CD4-positive, alpha-beta T cell (primary cell): Measurements from ENCODE around the gene GALNT18. TPM values are rescaled to one million over a fixed set of nuclear protein-coding genes. Genes with fewer than 3 reads are reported as not detected.

ENCODE experiments used
- ATAC-seq: fragments of 200-7000 bp; cut with Tn5 transposase; one replicate; pipeline ENCODE4 v1.10.0; 2022; ENCODE audit warnings: mild to moderate bottlenecking; ENCODE audit not compliant: poor library complexity
- CTCF ChIA-PET: fragments of 350-600 bp; sonication (Branson Sonifier 250); formaldehyde crosslinking; loops from one replicate; lab custom pipeline; 2021; ENCODE audit warnings: antibody characterized with exemption, inconsistent platforms; lab: Charles Lee
- POLR2A ChIA-PET: fragments of 350-600 bp; sonication (Branson Sonifier 250); formaldehyde crosslinking; loops from one replicate; lab custom pipeline; 2021; ENCODE audit warnings: antibody characterized with exemption, inconsistent platforms; lab: Charles Lee
- DNase-seq, 14 experiments: peaks; one replicate each; pipeline ENCODE4 v3.0.0-alpha.2; 2013 to 2020; ENCODE audit warnings: mixed read lengths in 2 of 14
- H3K27ac ChIP-seq, 2 donors: one replicate each; pipeline versions ENCODE4 v1.5.1 to v1.7.0; 2013; ENCODE audit warnings: low read length in 2 of 2, low read depth in 1 of 2, mild to moderate bottlenecking in 1 of 2
- H3K27me3 ChIP-seq, 2 experiments: 1 replicate in 1 of 2; 2 replicates in 1 of 2; pipeline versions ENCODE4 v1.6.1 to v1.7.0; 2013; ENCODE audit warnings: low read length in 2 of 2, control low read depth in 1 of 2, mild to moderate bottlenecking in 1 of 2, moderate library complexity in 1 of 2; ENCODE audit not compliant: insufficient read depth in 2 of 2, control insufficient read depth in 1 of 2
- H3K36me3 ChIP-seq: one replicate; pipeline ENCODE4 v1.6.1; 2013; ENCODE audit warnings: low read length, control low read depth; ENCODE audit not compliant: insufficient read depth
- H3K4me1 ChIP-seq: one replicate; pipeline ENCODE4 v1.6.1; 2013; ENCODE audit warnings: low read length, control low read depth; ENCODE audit not compliant: insufficient read depth
- H3K4me3 ChIP-seq: one replicate; pipeline ENCODE4 v1.5.1; 2013; ENCODE audit warnings: mild to moderate bottlenecking, low read length, moderate library complexity
- H3K9me3 ChIP-seq, 2 experiments: 1 replicate in 1 of 2; 2 replicates in 1 of 2; pipeline versions ENCODE4 v1.6.1 to v1.7.0; 2013; ENCODE audit warnings: low read length in 2 of 2, mild to moderate bottlenecking in 2 of 2, control low read depth in 1 of 2, moderate library complexity in 1 of 2; ENCODE audit not compliant: control insufficient read depth in 1 of 2, insufficient read depth in 1 of 2
- H3K27ac Mint-ChIP-seq: one replicate; pipeline ENCODE4 v1.8.0; 2020; ENCODE audit warnings: mixed read lengths
- H3K27me3 Mint-ChIP-seq: one replicate; pipeline ENCODE4 v1.8.0; 2021; ENCODE audit warnings: mixed read lengths
- H3K36me3 Mint-ChIP-seq: one replicate; pipeline ENCODE4 v1.8.0; 2021; ENCODE audit warnings: low read depth, mixed read lengths
- H3K4me1 Mint-ChIP-seq: one replicate; pipeline ENCODE4 v1.8.0; 2021; ENCODE audit warnings: low read depth, mixed read lengths
- H3K4me3 Mint-ChIP-seq: one replicate; pipeline ENCODE4 v1.8.0; 2020; ENCODE audit warnings: mild to moderate bottlenecking, mixed read lengths
- H3K9me3 Mint-ChIP-seq: one replicate; pipeline ENCODE4 v1.8.0; 2020; ENCODE audit warnings: mixed read lengths
- CTCF ChIP-seq: fragments of 200-600 bp; IDR thresholded peaks from one replicate; pipeline ENCODE4 v1.8.0; 2022; ENCODE audit warnings: antibody characterized with exemption, mild to moderate bottlenecking
- intact Hi-C, 2 experiments: fragments of 100-400 bp; cut with DNase I in 1 of 2; cut with micrococcal nuclease in 1 of 2; formaldehyde crosslinking; loops; one replicate each; pipeline versions ENCODE4 v1.15.1 to v1.9.0; 2023 to 2025; cut with DNase I, micrococcal nuclease
- total RNA-seq, 174 experiments: library from RNA in 2 of 174; stranded (reverse) in 2 of 174; gene quantifications; one replicate each; pipeline ENCODE4 v1.2.3 and lab custom pipeline; 2021 to 2026

GALNT18 gene
- total RNA-seq, 2 experiments from 2014 or later = 0.08 TPM; not detected in 1

- H3K27ac Mint-ChIP-seq = no peak overlapping the region
- DNase-seq = no peak
- no peak overlapping the region for H3K27ac ChIP-seq
- H3K4me1 ChIP-seq = no peaks in the 10 kb centered on the region
- TF ChIP-seq CTCF = no peak
- H3K4me3 Mint-ChIP-seq = no peak overlapping the region
- H3K27me3 ChIP-seq = peaks cover 0 to 2% of the 10 kb centered on the region in 2 experiments
- H3K9me3 Mint-ChIP-seq = no peaks in the 10 kb centered on the region
- POLR2A ChIA-PET = no interaction called here
- H3K36me3 ChIP-seq = no peaks in the 10 kb centered on the region
- H3K36me3 Mint-ChIP-seq = no peaks in the 10 kb centered on the region
- no peaks in the 10 kb centered on the region for H3K9me3 ChIP-seq
- peaks cover 3% of the 10 kb centered on the region for H3K27me3 Mint-ChIP-seq
- no peaks in the 10 kb centered on the region for H3K4me1 Mint-ChIP-seq
- H3K4me3 ChIP-seq = no peak overlapping the region
- intact Hi-C loops = no loop called here
- CTCF ChIA-PET = no interaction called here
- no peak for ATAC-seq
These were observed 32.9 kb downstream of the GALNT18 start for GRCh38 chr11:11588891-11589290.

DNA sequence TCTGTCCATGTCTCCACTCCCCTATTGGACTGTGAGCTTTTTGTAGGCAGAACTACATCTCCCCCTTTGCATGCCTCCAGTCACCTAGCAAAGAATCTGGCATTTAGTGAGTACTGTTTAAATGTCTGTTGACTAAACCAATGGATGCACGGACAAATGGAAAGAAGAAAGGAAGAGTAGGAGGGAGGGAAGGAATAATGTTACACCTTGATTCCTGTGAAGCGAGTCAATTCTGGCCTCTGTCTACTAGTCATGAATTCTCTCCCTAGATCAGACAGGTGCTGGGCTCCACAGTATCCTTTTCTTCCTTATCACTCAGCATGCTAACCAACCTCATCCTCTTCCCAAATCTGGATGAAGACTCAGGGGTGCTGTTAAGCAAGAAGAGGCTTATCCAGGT, 33.6 kb downstream of the GALNT18 start:
- H3K36me3 ChIP-seq = no peaks in the 10 kb centered on the region
- DNase-seq = no peak
- H3K4me1 ChIP-seq = no peaks in the 10 kb centered on the region
- intact Hi-C loops = no loop called here
- H3K27ac Mint-ChIP-seq = no peak overlapping the region
- peaks cover 2% of the 10 kb centered on the region in 2 experiments for H3K27me3 ChIP-seq
- no peaks in the 10 kb centered on the region for H3K9me3 ChIP-seq
- H3K4me3 Mint-ChIP-seq = no peak overlapping the region
- H3K27me3 Mint-ChIP-seq = peaks cover 3% of the 10 kb centered on the region
- ChIA-PET CTCF (no interaction called here), POLR2A (no interaction called here)
- no peaks in the 10 kb centered on the region for H3K4me1 Mint-ChIP-seq
- no peak overlapping the region for H3K27ac ChIP-seq
- no peaks in the 10 kb centered on the region for H3K36me3 Mint-ChIP-seq
- ATAC-seq = no peak
- no peaks in the 10 kb centered on the region for H3K9me3 Mint-ChIP-seq
- TF ChIP-seq CTCF = no peak
- H3K4me3 ChIP-seq = no peak overlapping the region

- ATAC-seq (no peak), DNase-seq (no peak)
- ChIA-PET POLR2A (no interaction called here), CTCF (no interaction called here)
- Histone ChIP-seq H3K9me3 (no peaks in the 10 kb centered on the region), H3K27me3 (peaks cover 2 to 3% of the 10 kb centered on the region in 2 experiments), H3K36me3 (no peaks in the 10 kb centered on the region), H3K27ac (no peak overlapping the region), H3K4me1 (no peaks in the 10 kb centered on the region), H3K4me3 (no peak overlapping the region)
- no peaks in the 10 kb centered on the region for H3K9me3 Mint-ChIP-seq
- no peak overlapping the region for H3K27ac Mint-ChIP-seq
- H3K27me3 Mint-ChIP-seq = no peaks in the 10 kb centered on the region
- no peak for TF ChIP-seq CTCF
- intact Hi-C loops = no loop called here
- H3K36me3 Mint-ChIP-seq = no peaks in the 10 kb centered on the region
- H3K4me3 Mint-ChIP-seq = no peak overlapping the region
- no peaks in the 10 kb centered on the region for H3K4me1 Mint-ChIP-seq
These were observed 34.7 kb downstream of the GALNT18 start for GRCh38 chr11:11587122-11587521.
